ENCODE measurements around the gene ABTB2. TPM values are rescaled to one million over a fixed set of nuclear protein-coding genes. Genes with fewer than 3 reads are reported as not detected.
"Not testable (repeated sequence)": the region's sequence is repeated elsewhere in the genome, so short reads cannot be mapped to it uniquely, and the experiment has no call there.

ABTB2 gene
- total and polyA plus RNA-seq, 2 donors: 3.2 to 4.4 TPM

DNA sequence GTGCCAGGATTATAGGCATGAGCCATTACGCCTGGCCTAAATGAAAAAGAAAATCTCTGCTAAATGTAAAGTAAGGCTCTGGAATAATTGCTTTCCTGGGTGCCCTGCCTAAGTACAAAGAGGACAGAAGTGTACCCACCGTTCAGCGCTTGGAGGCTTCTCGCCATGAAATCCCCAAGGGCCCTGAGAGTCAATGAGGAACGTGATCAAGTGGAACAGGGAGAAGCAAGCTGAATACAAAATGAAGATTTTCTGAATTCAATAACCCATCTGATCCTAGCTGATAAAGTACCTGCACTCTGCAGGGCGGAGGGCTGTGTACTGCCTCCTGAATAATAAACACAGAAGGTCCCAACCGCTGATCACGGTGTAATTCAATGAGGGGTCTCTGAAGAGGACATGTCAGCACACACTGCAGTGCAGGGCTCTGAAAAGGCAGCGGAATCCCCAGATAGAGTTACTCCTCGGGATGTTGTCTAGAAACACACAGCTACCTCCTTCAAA, 97.7 kb downstream of the ABTB2 start:
- H3K36me3 ChIP-seq (ENCODE audit: insufficient read depth): no peaks in the 10 kb centered on the region
- no peak overlapping the region for H3K27ac ChIP-seq (ENCODE audit: low read depth)
- DNase-seq (ENCODE audit: extremely low spot score): no peak
- H3K4me3 ChIP-seq (ENCODE audit: low read depth, low read length): no peak overlapping the region
- H3K4me1 ChIP-seq (ENCODE audit: insufficient read depth): no peaks in the 10 kb centered on the region
- 96% methylated on average over 10 of the region's 10 CpGs for WGBS

DNA sequence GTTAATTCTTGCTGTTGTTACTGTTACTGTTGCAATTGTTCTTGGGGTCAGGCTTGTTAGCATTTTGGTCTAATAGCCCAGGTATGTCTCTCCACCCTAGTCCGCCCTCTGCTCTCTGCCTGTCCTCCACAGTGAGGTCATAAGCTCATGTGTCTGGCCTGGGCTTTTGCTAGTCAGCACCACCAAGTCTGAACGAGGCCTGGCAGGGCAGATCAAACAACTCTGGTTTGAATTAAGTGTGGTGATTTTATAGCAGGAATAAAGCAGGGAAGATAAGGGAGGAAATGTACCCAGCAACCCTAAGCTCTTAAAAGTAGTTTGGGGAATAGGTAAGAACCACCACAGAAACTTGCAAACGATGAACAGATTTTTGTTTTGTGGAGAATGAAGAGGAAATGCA, 98.7 kb downstream of the ABTB2 start:
- Histone ChIP-seq H3K4me3 (ENCODE audit: low read depth, low read length) (no peak overlapping the region), H3K27ac (ENCODE audit: low read depth) (no peak overlapping the region), H3K36me3 (ENCODE audit: insufficient read depth) (no peaks in the 10 kb centered on the region), H3K4me1 (ENCODE audit: insufficient read depth) (no peaks in the 10 kb centered on the region)
- 75% methylated on average over 3 of the region's 3 CpGs for WGBS
- DNase-seq (ENCODE audit: extremely low spot score): no peak

DNA sequence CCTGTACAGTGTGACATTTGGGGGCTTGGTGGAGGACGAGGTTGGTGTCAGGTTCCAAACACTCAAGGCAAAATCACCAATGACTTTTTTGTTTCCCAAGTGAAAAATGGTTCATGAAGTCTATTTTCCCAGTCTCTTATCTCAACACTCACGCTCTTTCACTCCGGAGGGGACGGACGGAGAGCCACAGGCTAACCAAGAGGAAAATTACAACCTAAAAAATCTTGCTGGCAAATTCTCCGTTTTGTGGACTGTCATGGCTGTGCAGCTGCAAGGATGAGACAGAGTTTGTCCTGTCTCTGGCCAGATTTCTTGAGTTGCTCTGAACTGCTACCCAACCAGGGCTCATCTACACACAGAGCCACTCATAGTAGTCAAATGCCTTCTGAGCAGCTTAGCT, 101.2 kb downstream of the ABTB2 start:
- H3K4me3 ChIP-seq (ENCODE audit: low read depth, low read length): no peak overlapping the region
- WGBS: 75% methylated on average over 6 of the region's 6 CpGs
- DNase-seq (ENCODE audit: extremely low spot score): no peak
- H3K36me3 ChIP-seq (ENCODE audit: insufficient read depth): no peaks in the 10 kb centered on the region
- H3K27ac ChIP-seq (ENCODE audit: low read depth): no peak overlapping the region
- no peaks in the 10 kb centered on the region for H3K4me1 ChIP-seq (ENCODE audit: insufficient read depth)

DNA sequence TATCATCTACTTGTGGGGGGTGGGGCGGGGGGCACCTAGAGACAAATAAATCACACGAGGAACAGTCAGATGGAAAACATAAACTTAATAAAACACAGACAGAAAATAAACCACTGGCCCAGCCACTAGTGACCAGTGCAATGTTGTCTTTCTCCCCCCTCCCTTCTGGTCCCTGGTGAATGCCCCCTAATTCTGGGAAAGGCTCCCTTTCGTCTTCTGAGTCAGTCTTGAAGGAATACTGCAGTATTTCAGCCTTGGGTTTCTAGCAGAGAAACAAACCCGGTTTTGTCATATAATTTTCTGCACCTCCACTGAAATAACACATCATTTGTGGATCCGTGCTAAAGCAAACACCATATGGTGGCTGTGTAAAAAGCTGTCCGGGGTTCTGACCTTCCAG, 101.7 kb downstream of the ABTB2 start:
- no peaks in the 10 kb centered on the region for H3K36me3 ChIP-seq (ENCODE audit: insufficient read depth)
- 61% methylated on average over 6 of the region's 6 CpGs for WGBS
- H3K27ac ChIP-seq (ENCODE audit: low read depth): no peak overlapping the region
- no peak for DNase-seq (ENCODE audit: extremely low spot score)
- H3K4me3 ChIP-seq (ENCODE audit: low read depth, low read length): no peak overlapping the region
- no peaks in the 10 kb centered on the region for H3K4me1 ChIP-seq (ENCODE audit: insufficient read depth)

DNA sequence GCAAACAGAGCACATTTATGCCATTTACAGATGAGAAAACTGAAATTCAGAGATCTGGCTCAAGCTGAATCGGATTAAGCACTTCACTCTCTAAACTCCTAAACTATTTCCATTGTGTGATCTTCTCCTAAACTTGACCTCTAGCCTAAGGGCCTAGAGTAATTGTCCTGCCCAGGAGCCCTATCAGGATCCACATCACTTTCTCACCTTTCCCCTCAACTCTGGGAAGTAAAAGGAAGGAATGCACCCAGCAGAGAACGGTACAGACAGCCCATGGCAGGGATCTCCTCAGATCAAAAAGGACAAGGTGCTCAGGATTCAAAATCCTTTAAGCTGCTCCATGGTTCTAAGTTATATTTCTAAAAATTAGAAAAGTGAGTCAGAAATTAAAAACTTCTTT, 102.7 kb downstream of the ABTB2 start:
- 100% methylated on average over 2 of the region's 2 CpGs for WGBS
- no peak for DNase-seq (ENCODE audit: extremely low spot score)

DNA sequence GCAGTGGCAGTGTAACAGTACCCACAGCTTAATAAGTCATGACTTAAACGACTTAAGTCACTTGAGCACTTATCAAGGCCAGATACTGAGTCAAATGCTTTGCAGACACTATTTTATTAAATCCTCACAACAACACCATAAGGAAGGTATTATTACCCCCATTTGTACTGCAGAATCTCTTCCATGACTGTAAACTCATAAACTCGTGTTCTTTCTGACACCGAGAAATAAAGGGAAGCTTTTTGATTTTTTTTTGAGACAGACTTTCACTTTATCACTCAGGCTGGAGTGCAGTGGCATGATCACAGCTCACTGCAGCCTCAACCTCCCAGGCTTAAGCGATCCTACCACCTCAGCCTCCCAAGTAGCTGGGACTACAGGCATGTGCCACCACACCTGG, 103.8 kb downstream of the ABTB2 start:
- H3K27ac ChIP-seq (ENCODE audit: low read depth): no peak overlapping the region
- H3K36me3 ChIP-seq (ENCODE audit: insufficient read depth): no peaks in the 10 kb centered on the region
- no peaks in the 10 kb centered on the region for H3K4me1 ChIP-seq (ENCODE audit: insufficient read depth)
- H3K4me3 ChIP-seq (ENCODE audit: low read depth, low read length): no peak overlapping the region
- DNase-seq (ENCODE audit: extremely low spot score): no peak
- WGBS: 76% methylated on average over 4 of the region's 4 CpGs

More for the DNA sequence above, 102.7 kb downstream of the ABTB2 start:
- Histone ChIP-seq H3K36me3 (ENCODE audit: insufficient read depth) (no peaks in the 10 kb centered on the region), H3K4me3 (ENCODE audit: low read depth, low read length) (no peak overlapping the region), H3K4me1 (ENCODE audit: insufficient read depth) (no peaks in the 10 kb centered on the region), H3K27ac (ENCODE audit: low read depth) (no peak overlapping the region)

DNA sequence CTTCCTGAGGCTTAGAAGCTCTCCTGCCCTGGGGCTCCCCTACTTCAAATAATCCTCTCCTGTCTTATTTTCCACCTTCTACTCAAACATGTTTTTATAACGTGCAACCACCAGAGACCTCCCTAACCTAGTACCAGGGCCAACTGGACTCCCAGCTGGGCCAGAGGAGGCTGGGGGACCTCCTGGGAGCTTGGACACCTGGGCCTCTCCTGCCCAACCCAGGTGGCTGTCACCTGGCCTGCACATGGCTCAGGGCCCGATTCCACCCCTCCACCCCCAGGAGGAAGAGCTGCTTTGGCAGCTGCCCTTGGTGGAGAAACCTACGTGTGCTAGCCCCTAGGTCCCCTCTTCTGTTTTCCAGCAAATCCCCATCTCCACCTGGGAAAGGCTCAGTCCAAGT, 105.2 kb downstream of the ABTB2 start:
- Histone ChIP-seq H3K4me1 (ENCODE audit: insufficient read depth) (no peaks in the 10 kb centered on the region), H3K4me3 (ENCODE audit: low read depth, low read length) (no peak overlapping the region), H3K36me3 (ENCODE audit: insufficient read depth) (no peaks in the 10 kb centered on the region), H3K27ac (ENCODE audit: low read depth) (no peak overlapping the region)
- WGBS: 82% methylated on average over 3 of the region's 3 CpGs
- DNase-seq (ENCODE audit: extremely low spot score): no peak

DNA sequence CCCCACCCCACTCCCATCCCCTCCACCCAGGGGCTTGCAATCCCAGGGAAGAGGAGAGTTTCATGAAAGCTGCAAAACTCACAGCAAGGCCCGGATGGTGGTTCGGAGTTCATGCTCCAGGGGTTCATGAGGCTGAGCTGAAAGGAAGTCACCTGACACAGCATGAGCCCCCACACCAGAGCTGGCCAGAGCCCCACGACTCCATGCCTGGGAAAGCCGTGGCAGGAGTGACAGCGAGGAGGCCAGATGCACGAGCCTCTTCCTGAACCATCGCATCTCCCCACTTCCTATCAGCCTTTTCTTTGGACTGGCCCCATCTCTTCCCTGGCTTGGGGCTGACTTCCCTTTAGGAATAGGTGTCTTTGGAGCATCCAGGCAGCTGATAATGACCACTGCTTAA, 105.8 kb downstream of the ABTB2 start:
- Histone ChIP-seq H3K36me3 (ENCODE audit: insufficient read depth) (no peaks in the 10 kb centered on the region), H3K4me3 (ENCODE audit: low read depth, low read length) (no peak overlapping the region), H3K27ac (ENCODE audit: low read depth) (no peak overlapping the region), H3K4me1 (ENCODE audit: insufficient read depth) (no peaks in the 10 kb centered on the region)
- 83% methylated on average over 7 of the region's 7 CpGs for WGBS
- DNase-seq (ENCODE audit: extremely low spot score): no peak

DNA sequence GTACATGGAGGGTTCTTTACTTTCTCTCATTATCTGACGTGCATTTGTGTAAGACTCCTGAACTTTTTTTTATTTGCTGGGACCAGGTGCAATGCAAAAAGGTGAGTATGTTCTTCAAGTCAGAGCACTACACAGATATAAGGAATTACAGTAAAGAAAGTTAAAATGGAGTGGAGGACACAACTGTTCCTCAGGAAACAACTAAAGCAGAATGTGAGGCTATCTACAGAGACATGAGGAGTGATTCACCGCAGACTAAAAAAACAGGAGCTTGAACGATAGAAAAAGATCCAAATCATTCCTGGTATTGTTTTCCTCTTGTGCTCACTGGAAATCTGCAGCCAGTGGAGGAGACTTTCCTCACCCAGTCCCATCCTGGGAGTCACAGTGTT, 106.2 kb downstream of the ABTB2 start:
- 34% methylated on average over 3 of the region's 3 CpGs for WGBS
- Histone ChIP-seq H3K27ac (ENCODE audit: low read depth) (no peak overlapping the region), H3K36me3 (ENCODE audit: insufficient read depth) (no peaks in the 10 kb centered on the region), H3K4me1 (ENCODE audit: insufficient read depth) (no peaks in the 10 kb centered on the region), H3K4me3 (ENCODE audit: low read depth, low read length) (no peak overlapping the region)
- DNase-seq (ENCODE audit: extremely low spot score): no peak

DNA sequence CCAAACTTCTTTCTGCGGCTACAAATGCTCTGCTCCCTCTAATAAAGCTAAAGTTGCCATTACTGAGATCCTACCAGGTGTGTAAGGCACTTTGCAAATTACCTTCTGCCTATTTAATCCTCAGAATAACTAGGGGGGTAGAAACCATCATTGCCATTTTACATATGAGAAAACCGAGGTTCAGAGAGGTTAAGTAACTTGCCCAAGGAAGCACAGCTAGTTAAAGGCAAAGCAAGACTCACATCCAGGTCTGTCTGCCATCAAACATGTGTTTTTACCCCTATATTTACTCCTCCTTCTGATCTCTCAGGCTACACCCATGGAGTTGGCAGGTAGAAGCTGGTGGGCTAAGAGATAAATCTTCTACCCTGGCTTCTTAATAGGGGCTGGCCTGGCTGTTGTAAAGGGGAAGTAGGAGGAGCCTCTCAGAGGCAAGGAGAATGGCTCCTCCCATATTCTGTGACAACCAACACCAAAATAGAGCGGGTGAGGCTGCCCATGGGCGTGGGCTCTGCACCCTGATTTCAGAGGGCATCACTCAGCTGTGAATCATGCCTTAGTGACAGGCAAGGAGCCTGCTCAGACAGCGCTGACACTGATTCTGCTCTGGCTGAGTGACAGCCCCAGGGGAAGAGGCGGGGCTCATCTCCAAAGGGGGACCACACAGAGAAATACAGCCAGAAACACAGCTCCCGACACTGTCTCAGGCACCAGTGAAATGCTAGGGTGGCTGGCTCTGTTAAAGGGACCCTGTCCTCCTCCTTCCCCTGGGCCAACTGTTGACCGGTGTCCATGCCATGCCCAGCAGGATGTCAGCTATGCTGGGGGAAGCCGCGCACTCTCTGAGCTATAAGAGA, 106.8 kb downstream of the ABTB2 start:
- H3K4me1 ChIP-seq (ENCODE audit: insufficient read depth): no peaks in the 10 kb centered on the region
- no peak overlapping the region for H3K4me3 ChIP-seq (ENCODE audit: low read depth, low read length)
- no peak overlapping the region for H3K27ac ChIP-seq (ENCODE audit: low read depth)
- DNase-seq (ENCODE audit: extremely low spot score): no peak
- WGBS: 57% methylated on average over 10 of the region's 10 CpGs
- H3K36me3 ChIP-seq (ENCODE audit: insufficient read depth): no peaks in the 10 kb centered on the region

DNA sequence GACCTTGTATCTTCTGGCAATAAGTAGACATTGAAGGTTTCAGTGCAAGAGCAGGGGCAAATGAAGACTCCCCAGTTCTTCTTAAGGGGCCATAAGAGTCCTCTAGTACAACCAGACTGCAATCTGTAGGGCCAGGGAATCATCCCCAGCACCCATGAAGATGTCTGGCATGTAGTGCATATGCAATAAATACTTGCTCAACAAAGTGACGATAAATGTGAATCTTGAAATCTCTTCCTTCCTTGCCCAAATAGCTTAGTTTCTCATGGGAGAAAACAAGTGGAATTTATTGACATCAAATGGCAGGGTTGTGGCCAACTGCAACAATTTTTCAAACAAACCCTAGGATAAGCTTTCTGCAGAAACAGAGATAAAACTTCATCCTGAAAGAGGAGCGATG, 107.6 kb downstream of the ABTB2 start:
- no peak for DNase-seq (ENCODE audit: extremely low spot score)
- H3K27ac ChIP-seq (ENCODE audit: low read depth): no peak overlapping the region
- H3K4me3 ChIP-seq (ENCODE audit: low read depth, low read length): no peak overlapping the region
- H3K4me1 ChIP-seq (ENCODE audit: insufficient read depth): no peaks in the 10 kb centered on the region
- WGBS: 80% methylated on average over 2 of the region's 2 CpGs
- no peaks in the 10 kb centered on the region for H3K36me3 ChIP-seq (ENCODE audit: insufficient read depth)

DNA sequence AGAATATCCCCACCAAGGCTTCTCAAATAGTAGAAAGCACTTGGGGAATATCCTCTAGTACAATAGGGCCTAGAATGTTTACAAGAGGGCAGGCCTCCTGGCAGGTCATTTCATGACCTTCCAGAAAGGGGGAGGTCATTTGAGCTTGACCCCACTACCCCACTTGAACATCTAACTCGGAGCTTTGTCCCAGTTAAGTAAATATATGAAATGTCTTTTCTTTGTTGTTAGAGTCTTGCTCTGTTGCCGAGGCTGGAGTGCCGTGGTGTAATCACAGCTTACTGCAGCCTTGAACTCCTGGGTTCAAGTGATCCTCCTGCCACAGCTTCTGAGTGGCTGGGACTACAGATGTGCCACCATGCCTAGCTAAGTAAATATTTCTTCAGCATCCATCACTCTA, 108.4 kb downstream of the ABTB2 start:
- DNase-seq (ENCODE audit: extremely low spot score): no peak
- 58% methylated on average over 3 of the region's 3 CpGs for WGBS

DNA sequence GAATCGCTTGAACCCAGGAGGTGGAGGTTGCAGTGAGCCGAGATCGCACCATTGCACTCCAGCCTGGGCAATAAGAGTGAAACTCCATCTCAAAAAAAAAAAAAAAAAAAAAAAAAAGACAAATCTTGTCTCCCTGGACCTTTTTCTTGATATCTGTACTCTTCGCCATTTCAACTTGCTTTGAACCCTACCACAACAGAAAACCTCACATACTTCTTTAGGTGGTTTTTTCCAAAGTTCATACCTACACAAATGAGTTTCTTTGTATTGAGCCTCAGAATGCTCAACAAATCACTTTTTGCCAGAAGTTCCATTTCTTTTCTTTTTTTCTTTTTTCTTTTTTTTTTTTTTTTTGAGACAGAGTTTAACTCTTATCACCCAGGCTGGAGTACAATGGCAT, 111.3 kb downstream of the ABTB2 start:
- not testable (repeated sequence) for H3K27ac ChIP-seq (ENCODE audit: low read depth); H3K36me3 ChIP-seq (ENCODE audit: insufficient read depth); DNase-seq (ENCODE audit: extremely low spot score); H3K4me1 ChIP-seq (ENCODE audit: insufficient read depth); H3K4me3 ChIP-seq (ENCODE audit: low read depth, low read length)
- WGBS: 84% methylated on average over 4 of the region's 4 CpGs

More for the DNA sequence above, 108.4 kb downstream of the ABTB2 start:
- Histone ChIP-seq H3K4me3 (ENCODE audit: low read depth, low read length) (no peak overlapping the region), H3K27ac (ENCODE audit: low read depth) (no peak overlapping the region), H3K4me1 (ENCODE audit: insufficient read depth) (no peaks in the 10 kb centered on the region), H3K36me3 (ENCODE audit: insufficient read depth) (no peaks in the 10 kb centered on the region)

DNA sequence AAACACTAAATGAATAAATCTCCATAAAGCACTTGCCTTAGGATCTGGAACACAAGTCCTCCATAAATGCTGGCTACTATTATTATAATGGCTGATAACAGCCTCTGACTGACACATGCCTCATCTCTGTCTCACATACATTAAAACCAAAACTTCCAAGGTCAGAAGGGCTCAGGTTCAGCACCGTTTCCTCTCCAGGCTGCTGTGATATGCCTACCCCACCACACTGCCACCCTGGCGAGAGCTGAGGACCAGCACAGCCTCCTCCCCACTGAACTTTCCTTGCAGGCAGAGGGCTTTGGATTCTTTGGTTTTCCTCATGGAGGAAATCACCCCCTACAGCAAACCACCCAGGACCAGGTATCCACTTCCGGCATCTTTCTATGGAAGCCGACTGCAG, 112.8 kb downstream of the ABTB2 start:
- DNase-seq (ENCODE audit: extremely low spot score): no peak
- Histone ChIP-seq H3K4me1 (ENCODE audit: insufficient read depth) (no peaks in the 10 kb centered on the region), H3K27ac (ENCODE audit: low read depth) (no peak overlapping the region), H3K4me3 (ENCODE audit: low read depth, low read length) (no peak overlapping the region), H3K36me3 (ENCODE audit: insufficient read depth) (no peaks in the 10 kb centered on the region)
- 96% methylated on average over 4 of the region's 4 CpGs for WGBS
